SIG-M5 (cell line): ENCODE measurements around the gene PLAU.
"Not testable (repeated sequence)": the region's sequence is repeated elsewhere in the genome, so short reads cannot be mapped to it uniquely, and the experiment has no call there.

Experiments used
- DNase-seq: peaks from one replicate; lab custom pipeline; 2025; lab: John Stamatoyannopoulos, UW

Gene PLAU

DNA sequence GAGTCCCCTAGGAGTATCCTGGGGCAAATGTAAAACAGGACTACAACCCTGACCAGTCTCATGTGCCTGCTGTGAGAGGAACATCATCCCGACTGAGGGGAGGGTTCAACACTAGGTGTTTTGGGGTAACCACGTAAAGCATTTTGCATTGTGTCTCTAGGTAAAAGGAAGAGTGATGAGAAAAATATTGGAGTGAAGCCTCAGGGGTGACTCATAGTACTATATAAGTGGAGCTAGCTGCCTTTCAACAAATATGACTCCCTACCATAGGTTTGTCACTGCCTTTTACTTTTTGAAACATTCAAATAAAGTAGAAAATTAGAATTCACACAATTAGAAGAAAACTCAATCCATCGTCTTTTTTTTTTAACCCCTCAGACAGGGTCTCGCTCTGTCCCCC, 34.0 kb upstream of the PLAU start:
- no peak for DNase-seq

DNA sequence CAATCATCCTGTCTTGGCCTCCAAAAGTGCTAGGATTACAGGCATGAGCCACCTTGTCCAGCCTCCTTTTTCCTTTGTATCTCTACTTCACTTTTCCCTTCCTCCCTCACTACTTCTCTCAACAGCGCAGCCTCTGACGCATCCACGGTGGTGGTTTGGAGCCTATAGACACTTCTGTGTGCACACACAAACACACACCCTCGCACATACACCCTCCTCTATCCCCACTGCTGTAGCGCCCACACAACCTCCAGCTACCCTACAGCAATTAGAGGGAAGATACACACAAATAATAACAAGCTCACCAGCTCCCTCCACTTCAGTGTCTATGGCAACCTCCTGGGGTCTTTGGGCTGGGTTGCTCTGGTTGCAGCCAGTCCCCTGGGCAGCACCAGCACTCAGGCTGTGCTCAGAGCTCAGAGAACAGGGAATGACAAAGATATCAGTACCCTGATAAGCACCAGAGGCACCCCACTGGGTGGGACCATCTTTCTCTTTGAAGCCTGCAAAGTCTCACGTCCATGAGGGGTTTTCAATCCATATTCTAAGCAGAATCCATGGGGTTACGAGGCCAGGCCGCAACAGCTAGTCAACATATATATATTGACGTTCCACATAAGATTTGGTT, 33.3 kb upstream of the PLAU start:
- no peak for DNase-seq

GRCh38 chr10:73878365-73878764, 32.6 kb upstream of the PLAU start:
- no peak for DNase-seq

DNA sequence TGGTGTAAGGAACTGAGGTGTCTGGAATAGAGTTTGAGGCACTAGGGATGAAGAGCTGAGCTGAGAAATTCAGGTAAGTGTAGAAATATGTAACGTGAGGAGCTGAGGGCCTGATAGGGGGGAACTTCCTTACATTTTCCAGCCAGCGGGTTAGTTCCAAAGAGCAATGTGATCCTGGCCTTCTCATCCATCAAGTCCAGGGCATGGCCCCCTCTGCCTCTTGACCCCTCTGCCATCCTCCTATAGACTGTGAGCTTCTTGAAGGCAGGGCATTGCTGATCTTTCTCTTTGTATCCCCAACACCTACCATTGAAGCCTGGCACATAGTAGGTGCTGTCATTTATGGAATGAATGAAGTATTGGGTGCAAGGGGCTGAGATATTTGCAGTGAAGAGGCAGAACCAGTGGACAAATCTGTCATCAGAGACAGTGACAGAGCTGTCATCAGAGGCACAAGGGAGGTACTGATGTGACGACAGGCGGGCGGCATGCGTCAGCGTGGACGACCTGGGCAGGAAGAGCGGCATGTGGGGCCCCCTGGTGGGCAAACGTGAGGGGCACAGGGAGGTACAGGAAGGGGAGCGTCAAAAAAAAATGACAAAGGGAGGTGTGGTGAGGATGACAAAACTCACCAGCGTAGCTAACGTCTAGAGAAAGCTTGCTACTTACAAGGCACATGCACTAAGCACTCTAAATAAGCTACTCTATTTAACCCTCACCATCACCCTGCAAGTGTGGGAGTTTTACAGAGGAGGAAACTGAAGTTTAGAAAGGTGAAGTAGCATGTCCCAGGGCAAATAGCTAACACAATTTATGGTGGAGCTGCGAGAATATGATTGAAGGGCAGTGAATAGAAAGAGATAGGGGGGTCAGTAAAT, 31.4 kb upstream of the PLAU start:
- DNase-seq: peak; percentile 54

GRCh38 chr10:73881221-73881919, 29.6 kb upstream of the PLAU start:
- DNase-seq: no peak

DNA sequence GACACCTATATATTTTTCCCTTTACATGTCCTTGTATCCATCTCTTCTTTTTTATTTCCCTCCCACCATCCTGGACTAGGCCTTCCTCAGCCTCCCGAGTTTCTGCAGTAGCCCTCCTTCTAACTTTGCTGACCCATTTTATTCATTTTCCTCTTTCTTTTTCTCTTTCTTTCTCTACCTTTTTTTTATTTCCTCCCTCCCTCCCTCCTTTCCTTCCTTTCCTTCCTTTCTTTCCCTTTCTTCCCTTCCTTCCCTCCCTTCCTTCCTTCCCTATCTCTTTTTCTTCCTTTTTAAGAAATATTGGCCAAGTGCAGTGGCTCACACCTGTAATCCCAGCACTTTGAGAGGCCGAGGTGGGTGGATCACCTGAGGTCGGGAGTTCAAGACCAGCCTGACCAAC, 26.9 kb upstream of the PLAU start:
- DNase-seq: no peak

- no peak for DNase-seq
Observed at GRCh38 chr10:73886085-73886529, 24.8 kb upstream of the PLAU start.

DNA sequence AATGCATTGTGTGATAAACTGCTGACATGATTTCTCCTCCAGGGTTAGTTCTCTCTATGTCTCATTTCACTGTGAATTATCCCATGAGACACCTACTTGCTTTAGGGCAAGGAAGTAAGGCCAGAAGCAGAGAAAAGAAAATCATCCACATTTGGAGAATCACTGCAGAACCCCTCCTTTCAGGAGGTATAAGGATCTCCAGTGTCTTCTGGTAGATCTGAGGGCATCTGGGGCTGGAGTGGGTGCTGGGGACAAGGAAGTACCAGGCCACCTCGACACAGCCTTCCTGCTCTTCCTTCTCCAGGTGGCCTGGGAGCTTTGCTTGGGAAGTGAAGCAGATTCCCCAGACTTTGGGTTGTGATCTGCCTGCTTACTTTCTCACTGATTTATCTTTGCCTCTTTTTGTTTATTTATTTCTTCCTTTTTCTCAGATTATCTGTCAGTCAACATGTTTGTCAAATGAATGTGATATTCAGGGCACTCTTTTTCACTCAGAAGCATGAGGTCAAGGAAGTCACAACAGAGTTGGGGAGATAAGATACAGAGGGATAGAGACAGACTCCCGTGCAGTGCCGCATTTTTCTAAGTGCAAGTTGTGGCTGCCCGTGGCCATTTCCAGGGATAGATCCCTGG, 24.2 kb upstream of the PLAU start:
- DNase-seq: no peak

GRCh38 chr10:73887294-73888039, 23.5 kb upstream of the PLAU start:
- no peak for DNase-seq

DNA sequence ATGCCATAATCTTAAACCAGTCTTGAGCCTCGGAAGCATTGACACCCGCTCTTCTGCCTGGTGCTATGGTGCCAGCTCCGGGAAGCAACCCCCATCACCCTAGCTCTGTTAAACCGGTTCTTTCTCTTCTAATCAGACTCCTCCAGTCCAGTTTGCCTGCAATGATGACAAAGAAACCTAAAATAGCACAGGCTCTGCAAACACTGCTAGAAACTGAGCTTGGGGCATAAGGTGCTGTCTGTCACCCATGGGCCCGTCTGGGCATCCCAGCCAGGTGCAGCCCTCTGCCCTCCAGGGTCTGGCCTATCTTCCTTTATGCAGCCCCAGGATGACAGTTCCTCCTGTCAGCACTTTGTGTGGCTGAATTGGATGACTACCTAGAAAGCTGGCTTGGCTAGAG, 22.4 kb upstream of the PLAU start:
- DNase-seq: no peak

DNA sequence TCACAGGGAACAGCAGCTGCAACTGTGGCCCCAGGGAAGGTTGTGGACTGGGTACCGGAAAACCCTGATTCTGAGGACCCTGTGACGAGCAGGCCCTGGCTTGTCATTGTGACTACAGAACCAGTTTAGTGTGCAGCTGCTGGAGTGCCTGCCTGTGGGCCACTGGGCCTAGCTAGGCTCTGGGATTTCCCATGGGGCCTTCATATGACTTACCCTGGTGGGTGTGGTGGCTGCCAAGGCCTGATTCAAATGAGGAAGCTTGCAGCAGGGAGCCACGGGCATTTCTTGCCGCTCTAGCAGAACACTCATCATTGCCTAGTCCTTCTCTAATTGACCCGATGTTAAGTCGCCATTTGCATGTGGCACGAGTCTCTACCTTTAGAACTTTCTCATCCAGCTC, 21.9 kb upstream of the PLAU start:
- peak; percentile 38 for DNase-seq

DNA sequence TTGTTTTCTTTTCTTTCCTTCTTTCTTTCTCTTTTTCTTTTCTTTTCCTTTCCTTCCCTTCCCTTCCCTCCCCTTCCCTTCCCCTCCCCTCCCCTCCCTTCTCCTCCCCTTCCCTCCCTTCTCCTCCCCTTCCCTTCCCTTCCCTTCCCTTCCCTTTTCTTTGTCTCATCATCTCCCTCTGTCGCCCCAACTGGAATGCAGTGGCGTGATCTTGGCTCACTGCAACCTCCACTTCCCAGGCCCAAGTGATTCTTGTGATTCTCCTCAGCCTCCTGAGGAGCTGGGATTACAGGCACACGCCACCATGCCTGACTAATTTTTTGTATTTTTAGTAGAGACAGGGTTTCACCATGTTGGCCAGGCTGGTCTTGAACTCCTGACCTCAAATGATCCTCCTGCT, 21.5 kb upstream of the PLAU start:
- DNase-seq: not testable (repeated sequence)

- DNase-seq: no peak
Observed at GRCh38 chr10:73890261-73890660, 20.7 kb upstream of the PLAU start.

DNA sequence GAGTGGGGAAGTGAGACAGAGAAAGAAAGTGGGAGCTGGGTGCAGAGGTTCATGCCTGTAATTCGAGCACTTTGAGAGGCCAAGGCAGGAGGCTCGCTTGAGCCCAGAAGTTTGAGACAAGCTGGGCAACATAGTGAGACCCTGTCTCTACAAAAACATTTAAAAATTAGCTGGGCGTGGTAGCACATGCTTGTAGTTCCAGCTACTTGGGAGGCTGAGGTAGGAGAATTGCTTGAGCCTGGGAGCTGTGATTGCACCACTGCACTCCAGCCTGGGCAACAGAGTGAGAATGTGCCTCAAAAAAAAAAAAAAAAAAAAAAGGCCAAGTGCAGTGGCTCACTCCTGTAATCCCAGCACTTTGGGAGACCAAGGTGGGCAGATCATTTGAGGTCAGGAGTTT, 20.1 kb upstream of the PLAU start:
- not testable (repeated sequence) for DNase-seq

- DNase-seq: no peak
Observed at GRCh38 chr10:73891540-73891939, 19.4 kb upstream of the PLAU start.

GRCh38 chr10:73892310-73893030, 18.5 kb upstream of the PLAU start:
- DNase-seq: no peak

DNA sequence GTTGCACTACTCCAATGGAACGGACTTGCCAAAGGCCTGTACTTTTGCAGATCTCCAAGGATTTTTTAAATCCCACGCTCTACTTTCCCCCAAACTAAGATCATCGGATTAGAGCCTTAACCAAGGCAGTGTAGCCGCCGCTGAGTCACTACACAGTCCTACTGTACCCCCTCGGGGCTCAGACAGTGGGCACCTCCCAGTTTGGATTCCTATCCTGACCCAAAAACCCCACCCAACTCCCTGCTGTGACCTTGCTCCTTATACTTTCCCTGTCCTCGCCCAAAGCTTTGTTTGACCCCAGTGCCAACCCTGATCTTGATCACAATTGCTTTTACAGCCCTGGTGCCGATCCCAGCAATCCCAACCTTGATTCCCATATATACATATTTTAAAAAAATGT, 17.5 kb upstream of the PLAU start:
- DNase-seq: no peak

GRCh38 chr10:73894245-73894971, 16.5 kb upstream of the PLAU start:
- DNase-seq: no peak

GRCh38 chr10:73895381-73895780, 15.6 kb upstream of the PLAU start:
- not testable (repeated sequence) for DNase-seq

DNA sequence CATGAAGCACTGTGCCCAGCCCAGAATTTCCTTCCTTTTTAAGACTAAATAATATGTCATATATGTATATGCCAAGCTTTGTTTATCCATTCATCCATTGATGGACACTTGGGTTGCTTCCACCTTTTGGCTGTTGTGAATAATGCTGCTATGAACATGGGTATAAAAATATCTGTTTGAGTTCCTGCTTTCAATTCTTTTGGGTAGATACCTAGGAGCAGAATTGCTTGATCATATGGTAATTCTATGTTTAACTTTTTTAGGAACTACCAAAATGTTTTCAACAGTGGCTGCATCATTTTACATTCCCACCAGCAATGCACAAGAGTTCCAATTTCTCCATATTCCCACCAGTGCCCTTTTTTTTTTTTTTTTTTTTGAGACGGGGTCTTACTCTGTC, 13.2 kb upstream of the PLAU start:
- DNase-seq: no peak
